EL (cell line): Measurements from ENCODE around the gene CRACR2A.

Experiments used
- DNase-seq: peaks from one replicate; pipeline ENCODE4 v3.0.0-alpha.2; 2016

Gene CRACR2A

GRCh38 chr12:3681595-3682061 lies 71.3 kb downstream of the CRACR2A start:
- DNase-seq = no peak

GRCh38 chr12:3680919-3681594 lies 71.9 kb downstream of the CRACR2A start:
- no peak for DNase-seq

GRCh38 chr12:3679831-3680230 lies 73.1 kb downstream of the CRACR2A start:
- no peak for DNase-seq

GRCh38 chr12:3677609-3678008 lies 75.3 kb downstream of the CRACR2A start:
- DNase-seq = no peak

GRCh38 chr12:3673981-3674708 lies 78.8 kb downstream of the CRACR2A start:
- no peak for DNase-seq

GRCh38 chr12:3672113-3672509 lies 80.8 kb downstream of the CRACR2A start:
- no peak for DNase-seq

GRCh38 chr12:3671330-3672112 lies 81.4 kb downstream of the CRACR2A start:
- no peak for DNase-seq

- DNase-seq = peak; percentile 14
Measured at GRCh38 chr12:3670083-3670620, 82.8 kb downstream of the CRACR2A start.

- no peak for DNase-seq
Measured at GRCh38 chr12:3669594-3669993, 83.3 kb downstream of the CRACR2A start.

- DNase-seq = no peak
Measured at GRCh38 chr12:3668479-3669165, 84.3 kb downstream of the CRACR2A start.

GRCh38 chr12:3667485-3667884 lies 85.4 kb downstream of the CRACR2A start:
- no peak for DNase-seq

- no peak for DNase-seq
Measured at GRCh38 chr12:3666441-3666840, 86.5 kb downstream of the CRACR2A start.

- no peak for DNase-seq
Measured at GRCh38 chr12:3662521-3662921, 90.4 kb downstream of the CRACR2A start.

GRCh38 chr12:3661028-3661427 lies 91.9 kb downstream of the CRACR2A start:
- no peak for DNase-seq

- DNase-seq = peak; percentile 9
Measured at GRCh38 chr12:3658327-3659163, 94.4 kb downstream of the CRACR2A start.

GRCh38 chr12:3656946-3657622 lies 95.8 kb downstream of the CRACR2A start:
- DNase-seq = no peak

- peak; percentile 11 for DNase-seq
Measured at GRCh38 chr12:3655328-3655900, 97.5 kb downstream of the CRACR2A start.

GRCh38 chr12:3651585-3652424 lies 101.1 kb downstream of the CRACR2A start:
- DNase-seq = no peak

- no peak for DNase-seq
Measured at GRCh38 chr12:3647504-3647903, 105.4 kb downstream of the CRACR2A start.
